GM18951 (cell line): ENCODE results near the gene SYCP3.
"Not testable (repeated sequence)": the region's sequence is repeated elsewhere in the genome, so short reads cannot be mapped to it uniquely, and the experiment has no call there.

ENCODE experiments used
- POLR2A ChIP-seq: IDR thresholded peaks from 4 replicates; pipeline ENCODE4 v1.6.1; 2011; ENCODE audit warnings: mild to moderate bottlenecking; ENCODE audit not compliant: insufficient read length, insufficient read depth; ENCODE audit errors: extremely low read depth
- in situ Hi-C: fragments of 300-500 bp; cut with MboI; formaldehyde crosslinking; loops from one replicate; pipeline ENCODE4 v1.12.0; 2022; ENCODE audit warnings: low sequenced_read_pairs, mixed read lengths, inconsistent platforms; ENCODE audit not compliant: unreplicated experiment

Gene SYCP3

GRCh38 chr12:101747697-101748096 lies 8.4 kb upstream of the SYCP3 start:
- TF ChIP-seq POLR2A: no peak
- in situ Hi-C loops: no loop called here

GRCh38 chr12:101746661-101747060 lies 7.4 kb upstream of the SYCP3 start:
- in situ Hi-C loops: no loop called here
- no peak for TF ChIP-seq POLR2A

GRCh38 chr12:101746196-101746595 lies 6.9 kb upstream of the SYCP3 start:
- no peak for TF ChIP-seq POLR2A

GRCh38 chr12:101745481-101745880 lies 6.2 kb upstream of the SYCP3 start:
- no peak for TF ChIP-seq POLR2A
- in situ Hi-C loops: no loop called here

More at GRCh38 chr12:101746196-101746595, 6.9 kb upstream of the SYCP3 start:
- in situ Hi-C loops: no loop called here

DNA sequence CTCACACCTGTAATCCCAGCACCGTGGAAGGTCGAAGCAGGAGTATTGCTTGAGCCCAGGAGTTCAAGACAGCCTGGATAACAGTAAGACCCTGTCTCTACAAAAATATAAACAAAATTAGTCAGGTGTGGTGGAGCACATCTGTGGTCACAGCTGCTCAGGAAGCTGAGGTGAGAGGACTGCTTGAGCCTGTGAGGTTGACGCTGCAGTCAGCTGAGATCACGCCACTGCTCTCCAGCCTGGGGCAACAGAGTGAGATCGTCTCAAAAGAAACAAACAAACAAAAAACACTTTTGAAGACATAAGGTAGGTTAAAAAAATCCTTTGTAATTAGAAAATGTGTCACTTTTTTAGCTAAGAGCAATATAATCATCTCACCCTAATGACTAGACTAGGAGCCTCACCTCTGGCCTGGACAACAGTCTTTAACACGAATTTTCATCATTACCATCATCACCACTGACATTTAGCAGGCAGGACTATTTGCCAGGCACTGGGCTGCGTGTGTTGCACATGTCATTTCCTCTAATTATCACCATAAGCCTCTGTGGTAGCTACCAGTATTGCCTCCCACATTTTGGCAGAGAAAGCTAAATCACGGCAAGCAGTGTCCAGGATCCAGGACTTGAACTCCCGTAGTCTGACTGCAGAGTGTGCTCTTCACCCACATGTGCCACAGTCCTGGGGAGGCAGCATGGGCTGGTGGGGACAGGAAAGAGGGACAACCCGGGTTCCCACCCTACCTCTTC lies 4.6 kb upstream of the SYCP3 start:
- TF ChIP-seq POLR2A: no peak
- in situ Hi-C loops: no loop called here

- no peak for TF ChIP-seq POLR2A
- in situ Hi-C loops: no loop called here
Measured at GRCh38 chr12:101743242-101743641, 4.0 kb upstream of the SYCP3 start.

DNA sequence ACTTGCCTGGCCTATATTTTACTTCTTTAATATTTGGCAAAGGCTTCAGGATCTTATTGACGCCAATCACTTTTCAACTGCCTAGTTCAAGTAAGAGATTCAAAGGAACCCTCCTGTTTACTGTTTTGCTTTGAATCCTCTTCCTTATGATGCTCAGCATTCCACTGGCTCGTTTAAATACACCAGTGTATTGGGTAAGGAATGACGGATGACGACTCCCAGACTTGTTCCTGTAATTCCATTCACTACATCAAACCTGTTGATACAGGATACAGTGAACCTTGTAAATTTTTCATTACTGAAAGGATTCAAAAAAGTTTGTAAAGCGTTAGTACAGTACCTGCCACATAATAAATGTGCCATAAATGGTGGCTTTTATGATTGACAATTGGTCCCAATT lies 1.7 kb upstream of the SYCP3 start:
- in situ Hi-C loops: no loop called here

GRCh38 chr12:101740566-101740965 lies 1.3 kb upstream of the SYCP3 start:
- TF ChIP-seq POLR2A: no peak
- in situ Hi-C loops: no loop called here

More for the DNA sequence above, 1.7 kb upstream of the SYCP3 start:
- TF ChIP-seq POLR2A: no peak

DNA sequence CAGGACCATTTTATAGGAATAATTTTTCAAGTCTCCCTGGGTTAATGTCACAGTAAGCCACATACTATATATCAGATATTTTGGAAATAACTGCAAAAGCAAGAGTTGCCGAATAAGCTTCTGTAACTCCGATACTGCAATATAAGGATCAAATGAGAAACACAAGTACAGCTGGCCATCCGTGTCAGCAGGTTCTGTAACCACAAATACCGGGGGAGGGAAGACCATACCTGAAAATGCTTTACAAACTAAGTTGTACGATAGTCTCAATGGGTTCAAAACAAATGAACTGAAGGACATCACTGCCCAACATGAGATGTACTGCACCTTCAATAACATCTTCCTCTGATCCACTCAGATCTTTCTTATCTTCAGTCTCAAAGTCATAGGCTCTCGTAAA lies 1.8 kb downstream of the SYCP3 start:
- TF ChIP-seq POLR2A: no peak
- in situ Hi-C loops: no loop called here

DNA sequence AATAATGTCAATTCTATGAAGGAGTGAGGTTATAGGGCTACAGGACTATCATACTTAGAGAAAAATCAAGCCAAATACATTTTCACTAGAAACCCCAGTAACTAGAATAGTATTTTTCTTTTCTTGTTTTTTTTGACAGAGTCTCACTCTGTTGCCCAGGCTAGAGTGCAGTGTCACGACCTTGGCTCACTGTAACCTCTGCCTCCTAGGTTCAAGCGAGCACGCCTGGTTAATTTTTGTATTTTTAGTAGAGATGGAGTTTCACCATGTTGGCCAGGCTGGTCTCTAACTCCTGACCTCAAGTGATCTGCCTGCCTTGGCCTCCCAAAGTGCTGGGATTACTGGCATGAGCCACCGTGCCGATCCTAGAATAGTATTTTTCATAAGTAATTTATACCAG lies 4.8 kb downstream of the SYCP3 start:
- in situ Hi-C loops: not testable (repeated sequence)

DNA sequence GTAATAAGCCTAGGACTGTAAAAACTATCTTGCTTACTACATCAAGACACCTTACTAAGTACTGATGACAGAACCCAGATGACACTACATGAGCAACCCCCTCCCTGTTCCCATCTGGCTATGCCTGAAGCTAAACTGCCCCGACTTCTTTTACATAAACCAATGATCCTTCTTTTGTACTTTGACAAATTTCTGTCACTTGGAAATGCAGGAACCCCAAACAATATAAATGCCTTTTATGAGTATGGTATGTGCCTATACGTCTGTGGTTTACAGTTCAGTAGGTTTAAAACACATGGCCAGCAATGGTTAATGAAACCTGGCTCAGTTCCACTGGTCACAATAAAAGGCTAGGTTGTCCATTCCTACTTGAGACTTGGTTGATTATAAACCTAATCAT lies 6.1 kb downstream of the SYCP3 start:
- in situ Hi-C loops: no loop called here
- no peak for TF ChIP-seq POLR2A

- in situ Hi-C loops: no loop called here
- no peak for TF ChIP-seq POLR2A
Measured at GRCh38 chr12:101732318-101732717, 6.9 kb downstream of the SYCP3 start.

DNA sequence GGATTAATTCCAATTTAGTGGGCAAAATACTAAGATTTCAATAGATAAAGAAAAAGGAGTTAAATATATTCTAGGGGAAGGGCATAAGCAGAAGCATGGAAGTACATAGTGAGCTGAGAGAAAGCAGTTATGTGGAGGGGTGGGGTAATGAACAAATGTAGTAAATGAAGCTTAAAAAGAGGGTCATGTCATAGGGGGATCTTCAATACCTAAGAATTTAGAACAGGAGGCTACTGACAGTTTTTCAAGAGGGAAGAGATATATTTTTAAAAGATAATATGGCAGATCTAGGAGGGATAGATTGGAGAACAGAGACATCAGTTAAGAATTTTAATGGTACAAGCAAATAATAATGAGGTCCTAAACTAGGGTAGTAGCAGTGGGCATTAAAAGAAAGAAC lies 9.4 kb downstream of the SYCP3 start:
- in situ Hi-C loops: no loop called here
- TF ChIP-seq POLR2A: no peak

GRCh38 chr12:101727098-101727497 lies 12.2 kb downstream of the SYCP3 start:
- in situ Hi-C loops: no loop called here
- TF ChIP-seq POLR2A: no peak

DNA sequence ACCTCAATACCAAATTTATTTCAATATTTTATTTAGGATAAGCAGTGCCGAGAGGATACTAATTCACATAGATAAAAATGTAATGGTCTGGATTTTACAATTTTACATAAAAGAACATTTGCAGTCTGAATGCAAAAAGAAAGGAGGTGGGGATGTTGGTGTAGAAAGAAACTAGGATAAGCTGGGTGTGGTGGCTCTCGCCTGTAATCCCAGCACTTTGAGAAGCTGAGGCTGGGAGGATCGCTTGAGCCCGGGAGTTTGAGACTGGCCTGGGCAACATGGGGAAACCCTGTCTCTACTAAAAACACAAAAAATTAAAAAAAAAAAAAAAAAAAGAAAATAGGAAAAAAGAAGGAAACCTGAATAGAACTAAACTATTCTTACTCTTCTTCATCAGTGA lies 16.9 kb downstream of the SYCP3 start:
- in situ Hi-C loops: no loop called here
- no peak for TF ChIP-seq POLR2A
